Prostate gland (tissue), 2 donors: ENCODE data around the gene ADORA2A. TPM values are rescaled to one million over a fixed set of nuclear protein-coding genes. Genes with fewer than 3 reads are reported as not detected.

Experiments
- DNase-seq: peaks from one replicate; pipeline ENCODE4 v3.0.0-alpha.2; 2019; ENCODE audit warnings: low spot score
- H3K27ac ChIP-seq, 2 donors: fragments of 200-600 bp; sonication (generic); 2 replicates each; pipeline ENCODE4 v1.5.1; 2017 to 2019
- H3K27me3 ChIP-seq: fragments of 200-600 bp; sonication (generic); replicated peaks from 2 replicates; pipeline ENCODE4 v1.5.1; 2019; ENCODE audit not compliant: insufficient read depth
- H3K36me3 ChIP-seq, 2 donors: fragments of 200-600 bp; sonication (generic); 1 replicate in 1 of 2; 2 replicates in 1 of 2; pipeline versions ENCODE4 v1.5.1 to v1.8.1; 2017 to 2019
- H3K4me1 ChIP-seq: fragments of 200-600 bp; sonication (generic); replicated peaks from 2 replicates; pipeline ENCODE4 v1.5.1; 2019
- H3K4me3 ChIP-seq, 2 donors: fragments of 200-600 bp; sonication (generic); 2 replicates each; pipeline ENCODE4 v1.5.1; 2017 to 2019
- H3K9me3 ChIP-seq: fragments of 200-600 bp; sonication (generic); 2 replicates; pipeline ENCODE4 v1.5.1; 2017
- CTCF ChIP-seq, 4 experiments: fragments of 200-600 bp in 2 of 4; fragments of 450-650 bp in 2 of 4; sonication (generic) in 2 of 4; IDR thresholded peaks; 1 replicate in 3 of 4; 2 replicates in 1 of 4; pipeline ENCODE4 v1.5.1; 2016 to 2019; ENCODE audit warnings: antibody characterized with exemption in 4 of 4, mild to moderate bottlenecking in 2 of 4, moderate library complexity in 2 of 4
- POLR2A ChIP-seq: fragments of 450-650 bp; IDR thresholded peaks from one replicate; pipeline ENCODE4 v1.6.1; 2016; ENCODE audit warnings: antibody characterized with exemption, mild to moderate bottlenecking
- POLR2AphosphoS5 ChIP-seq: sonication (generic); formaldehyde crosslinking; IDR thresholded peaks from one replicate; pipeline ENCODE4 v1.6.1; 2017; ENCODE audit warnings: antibody characterized with exemption
- WGBS: methylation state at CpG from one replicate; pipeline ENCODE4 v1.1.5; 2018; 5-methylcytosine and 5-hydroxymethylcytosine counted together
- intact Hi-C: fragments of 100-400 bp; cut with DNase I; formaldehyde crosslinking; loops from one replicate; pipeline ENCODE4 v1.14.2; 2022
- total RNA-seq, 2 donors: library from RNA; depleted of rRNA; stranded (reverse); fragments of >200 nt; gene quantifications; one replicate each; pipeline ENCODE4 v1.1.0, GENCODE V29; 2016

ADORA2A gene
- total RNA-seq, 2 donors from 2014 or later: 2.1 to 3.7 TPM

DNA sequence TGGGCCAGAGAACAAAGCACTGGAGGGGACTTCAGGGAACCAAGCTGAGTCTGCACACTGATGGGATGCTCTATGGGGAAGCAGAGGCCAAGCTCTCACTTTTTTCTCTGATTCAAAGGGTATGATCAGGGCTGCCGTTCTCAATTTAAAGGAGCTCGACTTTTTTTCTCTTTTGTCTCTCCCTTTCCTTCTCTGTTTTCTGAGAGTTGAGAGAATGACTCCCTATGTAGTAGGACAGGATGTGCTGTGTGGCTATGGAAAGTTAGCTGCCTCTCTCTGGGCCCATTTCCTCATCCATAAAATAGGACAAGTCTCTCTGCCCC is 7.9 kb downstream of the ADORA2A start:
- no peak for TF ChIP-seq POLR2AphosphoS5
- no peak for TF ChIP-seq POLR2A
- no peak for TF ChIP-seq CTCF (IDR thresholded peaks at IDR 0.05)
- intact Hi-C loops: no loop called here
- H3K4me1 ChIP-seq: peaks cover 9% of the 10 kb centered on the region
- no peaks in the 10 kb centered on the region for H3K27me3 ChIP-seq
- H3K9me3 ChIP-seq: no peaks in the 10 kb centered on the region
- no peak for DNase-seq
- 95% methylated on average over 2 of the region's 2 CpGs for WGBS
- no peaks in the 10 kb centered on the region for H3K36me3 ChIP-seq
- H3K4me3 ChIP-seq: no peak overlapping the region
- no peak overlapping the region for H3K27ac ChIP-seq

DNA sequence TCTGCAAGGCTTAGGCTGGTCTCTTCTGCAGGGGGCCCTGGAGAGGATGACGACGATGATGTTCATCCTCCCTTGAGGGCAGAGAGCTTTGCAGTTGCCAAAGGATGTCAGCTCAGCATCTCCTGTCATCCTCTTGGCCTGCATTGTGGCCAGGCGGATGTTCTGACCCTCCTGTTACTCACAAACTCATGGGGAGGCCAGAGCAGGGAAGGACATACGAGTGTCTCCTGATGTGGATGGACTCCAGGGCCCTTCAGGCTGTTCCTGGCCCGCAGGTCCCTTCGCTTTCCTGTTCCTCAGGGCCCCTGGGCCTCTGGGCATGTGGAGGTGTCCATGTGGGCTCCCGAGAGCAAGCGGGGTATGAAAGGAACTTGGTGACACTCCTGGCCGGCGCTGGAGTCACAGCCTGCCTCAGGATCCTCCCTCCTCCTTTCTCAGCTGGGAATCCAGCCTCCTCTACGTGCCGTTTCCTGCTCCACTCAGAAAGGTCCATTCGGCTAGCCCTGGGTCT is 8.5 kb downstream of the ADORA2A start:
- Histone ChIP-seq H3K27ac (no peak overlapping the region), H3K9me3 (no peaks in the 10 kb centered on the region), H3K27me3 (no peaks in the 10 kb centered on the region), H3K4me3 (no peak overlapping the region), H3K4me1 (peaks cover 8% of the 10 kb centered on the region), H3K36me3 (no peaks in the 10 kb centered on the region)
- intact Hi-C loops: no loop called here
- no peak for TF ChIP-seq POLR2AphosphoS5
- TF ChIP-seq CTCF (IDR thresholded peaks at IDR 0.05): no peak
- no peak for TF ChIP-seq POLR2A
- WGBS: 85% methylated on average over 13 of the region's 13 CpGs
- DNase-seq: no peak

GRCh38 chr22:24436553-24436952 is 9.2 kb downstream of the ADORA2A start:
- Histone ChIP-seq H3K4me3 (no peak overlapping the region), H3K27me3 (no peaks in the 10 kb centered on the region), H3K4me1 (peaks cover 8% of the 10 kb centered on the region), H3K27ac (no peak overlapping the region), H3K36me3 (no peaks in the 10 kb centered on the region), H3K9me3 (no peaks in the 10 kb centered on the region)
- DNase-seq: no peak
- no peak for TF ChIP-seq POLR2A
- no peak for TF ChIP-seq CTCF (IDR thresholded peaks at IDR 0.05)
- no peak for TF ChIP-seq POLR2AphosphoS5
- WGBS: 93% methylated on average over 3 of the region's 3 CpGs
- intact Hi-C loops: no loop called here

GRCh38 chr22:24437091-24437490 is 9.7 kb downstream of the ADORA2A start:
- no peak for DNase-seq
- Histone ChIP-seq H3K27ac (no peak overlapping the region), H3K36me3 (no peaks in the 10 kb centered on the region), H3K4me3 (no peak overlapping the region), H3K27me3 (no peaks in the 10 kb centered on the region), H3K9me3 (no peaks in the 10 kb centered on the region), H3K4me1 (peaks cover 8% of the 10 kb centered on the region)
- 92% methylated on average over 4 of the region's 4 CpGs for WGBS
- intact Hi-C loops: no loop called here
- TF ChIP-seq POLR2AphosphoS5 (no peak), CTCF (IDR thresholded peaks at IDR 0.05) (no peak), POLR2A (no peak)

- intact Hi-C loops: no loop called here
- H3K27ac ChIP-seq: no peak overlapping the region
- no peak overlapping the region for H3K4me3 ChIP-seq
- WGBS: 88% methylated on average over 5 of the region's 5 CpGs
- TF ChIP-seq POLR2A (no peak), POLR2AphosphoS5 (no peak), CTCF (IDR thresholded peaks at IDR 0.05) (no peak)
- no peak for DNase-seq
- no peaks in the 10 kb centered on the region for H3K9me3 ChIP-seq
- no peaks in the 10 kb centered on the region for H3K27me3 ChIP-seq
- H3K36me3 ChIP-seq: no peaks in the 10 kb centered on the region
- peaks cover 5% of the 10 kb centered on the region for H3K4me1 ChIP-seq
These were observed 10.4 kb downstream of the ADORA2A start for GRCh38 chr22:24437741-24438328.
